ENCODE measurements around the gene TJP3. TPM values are rescaled to one million over a fixed set of nuclear protein-coding genes. Genes with fewer than 3 reads are reported as not detected.

TJP3 gene
- total and polyA plus RNA-seq, 2 experiments from 2014 or later = 18.2 to 23.9 TPM

- H3K4me3 ChIP-seq = no peak overlapping the region
- H3K27ac ChIP-seq (ENCODE audit: low read depth) = no peak overlapping the region
- Mint-ChIP-seq H3K27ac (no peak overlapping the region), H3K4me1 (peaks cover 5% of the 10 kb centered on the region; the same call in 1 of the 3 replicates), H3K36me3 (ENCODE audit: low read depth) (peaks cover 31% of the 10 kb centered on the region), H3K27me3 (ENCODE audit: insufficient read depth, low read depth, poor library complexity) (peaks cover 9% of the 10 kb centered on the region), H3K4me3 (no peak overlapping the region), H3K9me3 (no peaks in the 10 kb centered on the region)
- DNase-seq (ENCODE audit: low spot score) (no peak), ATAC-seq (no peak)
- no peaks in the 10 kb centered on the region for H3K79me2 ChIP-seq (replicated peaks; ENCODE audit: insufficient read depth)
- no peaks in the 10 kb centered on the region for H3K27me3 ChIP-seq (ENCODE audit: insufficient read depth)
- TF ChIP-seq JUNB (IDR thresholded peaks at IDR 0.05; ENCODE audit: unreplicated experiment) (no peak), POLR2AphosphoS5 (IDR thresholded peaks at IDR 0.05; ENCODE audit: low read depth) (no peak), EZH2 (IDR thresholded peaks at IDR 0.05; ENCODE audit: low read depth, unreplicated experiment) (no peak), STAT1 (IDR thresholded peaks at IDR 0.05; ENCODE audit: unreplicated experiment) (no peak), REST (IDR thresholded peaks at IDR 0.05; ENCODE audit: unreplicated experiment) (no peak), CTCF (conservative IDR thresholded peaks at IDR 0.05; ENCODE audit: low read depth in 2 of 2) (no peak), ZNF462 (CRISPR knock-in tag; IDR thresholded peaks at IDR 0.05) (no peak), ETS1 (IDR thresholded peaks at IDR 0.05) (no peak), ZNF331 (CRISPR knock-in tag; IDR thresholded peaks at IDR 0.05; ENCODE audit: low read depth) (no peak), NANOG (IDR thresholded peaks at IDR 0.05; ENCODE audit: borderline replicate concordance) (no peak), ZNF114 (CRISPR knock-in tag; IDR thresholded peaks at IDR 0.05) (no peak), EZH2phosphoT487 (IDR thresholded peaks at IDR 0.05; ENCODE audit: unreplicated experiment) (no peak), CREB1 (CRISPR knock-in tag; IDR thresholded peaks at IDR 0.05; ENCODE audit: low read depth) (no peak)
- no peaks in the 10 kb centered on the region for H3F3A ChIP-seq (replicated peaks; ENCODE audit: low read depth)
- H3K36me3 ChIP-seq (ENCODE audit: insufficient read depth) = no peaks in the 10 kb centered on the region
- no peaks in the 10 kb centered on the region for H3K9me2 ChIP-seq (ENCODE audit: insufficient read depth)
- no peaks in the 10 kb centered on the region for H3K4me1 ChIP-seq (ENCODE audit: insufficient read depth)
- no peaks in the 10 kb centered on the region; the same call in 1 of the 2 replicates for H4K20me1 ChIP-seq (replicated peaks; ENCODE audit: insufficient read depth)
- H3K4me2 ChIP-seq = no peak overlapping the region
- no peak overlapping the region for H2AFZ ChIP-seq
Measured at GRCh38 chr19:3661284-3662238, 46.6 kb upstream of the TJP3 start.

Measured in GM23338 (cell line).